HG02588 (cell line): ENCODE data around the gene TOMM22.

ENCODE experiments used
- ATAC-seq: cut with Tn5 transposase; IDR thresholded peaks from one replicate; pipeline ENCODE4 v1.9.1; 2021; ENCODE audit warnings: mild to moderate bottlenecking, moderate library complexity; ENCODE audit not compliant: unreplicated experiment

TOMM22 gene

GRCh38 chr22:38694940-38695339 lies 13.2 kb downstream of the TOMM22 start:
- ATAC-seq, result no peak

- no peak for ATAC-seq
Observed at GRCh38 chr22:38696606-38697424, 15.1 kb downstream of the TOMM22 start.

GRCh38 chr22:38697425-38698089 lies 15.8 kb downstream of the TOMM22 start:
- no peak for ATAC-seq

- ATAC-seq, result no peak
Observed at GRCh38 chr22:38698407-38699094, 16.8 kb downstream of the TOMM22 start.

GRCh38 chr22:38699143-38699542 lies 17.4 kb downstream of the TOMM22 start:
- ATAC-seq, result no peak

GRCh38 chr22:38699784-38700183 lies 18.0 kb downstream of the TOMM22 start:
- no peak for ATAC-seq

GRCh38 chr22:38700270-38700788 lies 18.6 kb downstream of the TOMM22 start:
- ATAC-seq, result no peak

GRCh38 chr22:38700789-38701628 lies 19.3 kb downstream of the TOMM22 start, which contains the start of gene JOSD1:
TSS of gene JOSD1 (minus strand) at chr22:38700943. CDS start at chr22:38699987, 956 bp downstream.
- peak; percentile 39 for ATAC-seq

GRCh38 chr22:38704654-38705234 lies 23.0 kb downstream of the TOMM22 start:
- no peak for ATAC-seq

GRCh38 chr22:38705235-38706100 lies 23.7 kb downstream of the TOMM22 start, which contains the start of gene GTPBP1:
TSS of gene GTPBP1 (plus strand) at chr22:38705944. CDS start at chr22:38705956, 12 bp downstream.
- peak; percentile 56 for ATAC-seq

GRCh38 chr22:38706101-38706900 lies 24.5 kb downstream of the TOMM22 start:
- peak; percentile 2 for ATAC-seq

- ATAC-seq, result no peak
Observed at GRCh38 chr22:38706901-38707195, 25.1 kb downstream of the TOMM22 start.

- no peak for ATAC-seq
Observed at GRCh38 chr22:38707346-38707745, 25.6 kb downstream of the TOMM22 start.

- ATAC-seq, result no peak
Observed at GRCh38 chr22:38707984-38708383, 26.2 kb downstream of the TOMM22 start.

GRCh38 chr22:38709306-38709705 lies 27.5 kb downstream of the TOMM22 start:
- no peak for ATAC-seq

GRCh38 chr22:38710351-38710750 lies 28.6 kb downstream of the TOMM22 start:
- no peak for ATAC-seq

GRCh38 chr22:38710866-38711265 lies 29.1 kb downstream of the TOMM22 start:
- no peak for ATAC-seq

GRCh38 chr22:38712486-38713207 lies 30.9 kb downstream of the TOMM22 start:
- ATAC-seq, result no peak
